Activated gamma-delta T cell (primary cell): ENCODE results near the gene MIDN.

ENCODE experiments used
- DNase-seq: peaks from one replicate; lab custom pipeline; 2025; lab: John Stamatoyannopoulos, UW

The MIDN gene

GRCh38 chr19:1220976-1221903 is 27.1 kb upstream of the MIDN start:
- DNase-seq: no peak

GRCh38 chr19:1221904-1222255 is 26.5 kb upstream of the MIDN start:
- no peak for DNase-seq

- no peak for DNase-seq
Measured at GRCh38 chr19:1222394-1222793, 26.0 kb upstream of the MIDN start.

GRCh38 chr19:1223018-1223855 is 25.1 kb upstream of the MIDN start:
- no peak for DNase-seq

- no peak for DNase-seq
Measured at GRCh38 chr19:1224047-1224825, 24.1 kb upstream of the MIDN start.

- DNase-seq: no peak
Measured at GRCh38 chr19:1224847-1225246, 23.5 kb upstream of the MIDN start.

GRCh38 chr19:1225440-1226226 is 22.8 kb upstream of the MIDN start:
- DNase-seq: no peak

- DNase-seq: no peak
Measured at GRCh38 chr19:1226227-1226518, 22.2 kb upstream of the MIDN start.

GRCh38 chr19:1226522-1227303 is 21.7 kb upstream of the MIDN start:
- DNase-seq: no peak

- no peak for DNase-seq
Measured at GRCh38 chr19:1227304-1228054, 20.9 kb upstream of the MIDN start.

GRCh38 chr19:1228161-1228957 is 20.0 kb upstream of the MIDN start:
- DNase-seq: no peak

GRCh38 chr19:1229056-1229923 is 19.1 kb upstream of the MIDN start:
- DNase-seq: no peak

- DNase-seq: no peak
Measured at GRCh38 chr19:1229924-1230782, 18.2 kb upstream of the MIDN start.

- no peak for DNase-seq
Measured at GRCh38 chr19:1230783-1231489, 17.4 kb upstream of the MIDN start.

- no peak for DNase-seq
Measured at GRCh38 chr19:1231729-1232637, 16.4 kb upstream of the MIDN start.

GRCh38 chr19:1232652-1233072 is 15.7 kb upstream of the MIDN start:
- DNase-seq: no peak
